H9 (cell line): ENCODE data around the gene ANO6. TPM values are rescaled to one million over a fixed set of nuclear protein-coding genes. Genes with fewer than 3 reads are reported as not detected.

Source experiments
- DNase-seq: peaks from one replicate; pipeline ENCODE4 v3.0.0-alpha.2; 2017
- H2AFZ ChIP-seq: one replicate; pipeline ENCODE4 v1.6.1; 2013; ENCODE audit warnings: mild to moderate bottlenecking, low read length, control low read depth, moderate library complexity
- H2AK5ac ChIP-seq: 2 replicates; pipeline ENCODE4 v1.6.1; 2013; ENCODE audit warnings: low read length, control low read depth, mixed read lengths; ENCODE audit not compliant: insufficient read length
- H2BK120ac ChIP-seq: one replicate; pipeline ENCODE4 v1.6.1; 2013; ENCODE audit warnings: low read depth, mild to moderate bottlenecking, low read length, control low read depth, inconsistent platforms; ENCODE audit not compliant: poor library complexity, severe bottlenecking
- H2BK12ac ChIP-seq: 2 replicates; pipeline ENCODE4 v1.6.1; 2013; ENCODE audit warnings: low read length, control low read depth, mixed read lengths, low read depth; ENCODE audit not compliant: insufficient read length
- H2BK15ac ChIP-seq: 2 replicates; pipeline ENCODE4 v1.6.1; 2013; ENCODE audit warnings: low read depth, low read length, control low read depth
- H2BK20ac ChIP-seq: one replicate; pipeline ENCODE4 v1.6.1; 2013; ENCODE audit warnings: low read depth, mild to moderate bottlenecking, low read length, control low read depth, inconsistent platforms; ENCODE audit not compliant: poor library complexity, severe bottlenecking
- H2BK5ac ChIP-seq: 2 replicates; pipeline ENCODE4 v1.6.1; 2013; ENCODE audit warnings: low read length, control low read depth, mixed read lengths; ENCODE audit not compliant: insufficient read length
- H3K14ac ChIP-seq: 2 replicates; pipeline ENCODE4 v1.6.1; 2013; ENCODE audit warnings: low read length, control low read depth; ENCODE audit not compliant: insufficient read depth
- H3K18ac ChIP-seq: 2 replicates; pipeline ENCODE4 v1.6.1; 2013; ENCODE audit warnings: low read depth, mild to moderate bottlenecking, mixed read lengths, low read length, control low read depth; ENCODE audit not compliant: insufficient read length
- H3K23ac ChIP-seq: 2 replicates; pipeline ENCODE4 v1.6.1; 2013; ENCODE audit warnings: low read length, control low read depth, mixed read lengths, low read depth; ENCODE audit not compliant: insufficient read length
- H3K23me2 ChIP-seq: 2 replicates; pipeline ENCODE4 v1.6.1; 2013; ENCODE audit warnings: low read depth, mild to moderate bottlenecking, mixed read lengths, low read length, control low read depth; ENCODE audit not compliant: insufficient read length, poor library complexity, severe bottlenecking
- H3K27ac ChIP-seq: 2 replicates; pipeline ENCODE4 v1.5.1; 2013; ENCODE audit warnings: low read length, control low read depth, mixed read lengths, low read depth; ENCODE audit not compliant: insufficient read length
- H3K27me3 ChIP-seq: 2 replicates; pipeline ENCODE4 v1.6.1; 2013; ENCODE audit warnings: low read length, control low read depth, inconsistent platforms; ENCODE audit not compliant: insufficient read depth
- H3K4ac ChIP-seq: 2 replicates; pipeline ENCODE4 v1.6.1; 2013; ENCODE audit warnings: low read depth, mild to moderate bottlenecking, control low read depth, inconsistent platforms, low read length, moderate library complexity
- H3K4me1 ChIP-seq: 2 replicates; pipeline ENCODE4 v1.6.1; 2013; ENCODE audit warnings: low read length, control low read depth, inconsistent platforms; ENCODE audit not compliant: insufficient read depth
- H3K4me2 ChIP-seq: 2 replicates; pipeline ENCODE4 v1.6.1; 2013; ENCODE audit warnings: low read length, control low read depth, mixed read lengths; ENCODE audit not compliant: insufficient read length, insufficient read depth
- H3K56ac ChIP-seq: 2 replicates; pipeline ENCODE4 v1.6.1; 2013; ENCODE audit warnings: low read depth, mild to moderate bottlenecking, mixed read lengths, low read length, control low read depth; ENCODE audit not compliant: insufficient read length
- H3K79me1 ChIP-seq: 2 replicates; pipeline ENCODE4 v1.6.1; 2013; ENCODE audit warnings: low read depth, mild to moderate bottlenecking, moderate library complexity, low read length, control low read depth, inconsistent platforms; ENCODE audit not compliant: insufficient read depth, poor library complexity, severe bottlenecking
- H3K79me2 ChIP-seq: 2 replicates; pipeline ENCODE4 v1.6.1; 2013; ENCODE audit warnings: low read length, control low read depth, inconsistent platforms; ENCODE audit not compliant: insufficient read depth
- H3K9ac ChIP-seq: 2 replicates; pipeline ENCODE4 v1.6.1; 2013; ENCODE audit warnings: low read length, control low read depth, mixed read lengths; ENCODE audit not compliant: insufficient read length; ENCODE audit errors: extremely low read depth
- H3K9me3 ChIP-seq: one replicate; pipeline ENCODE4 v1.6.1; 2013; ENCODE audit warnings: low read depth, low read length, inconsistent platforms; ENCODE audit not compliant: control insufficient read depth
- H3T11ph ChIP-seq: one replicate; pipeline ENCODE4 v1.6.1; 2013; ENCODE audit warnings: mild to moderate bottlenecking, low read length, control low read depth, inconsistent platforms
- H4K20me1 ChIP-seq: one replicate; pipeline ENCODE4 v1.6.1; 2013; ENCODE audit not compliant: control insufficient read depth, insufficient read length, insufficient read depth
- H4K5ac ChIP-seq: 2 replicates; pipeline ENCODE4 v1.6.1; 2013; ENCODE audit warnings: low read depth, mild to moderate bottlenecking, mixed read lengths, low read length, control low read depth; ENCODE audit not compliant: insufficient read length
- H4K8ac ChIP-seq: replicated peaks from 2 replicates; pipeline ENCODE4 v1.6.1; 2013; ENCODE audit warnings: low read length, control low read depth, mixed read lengths, low read depth; ENCODE audit not compliant: insufficient read length
- H4K91ac ChIP-seq: 2 replicates; pipeline ENCODE4 v1.6.1; 2013; ENCODE audit warnings: low read depth, mild to moderate bottlenecking, moderate library complexity, mixed read lengths, low read length, control low read depth; ENCODE audit not compliant: insufficient read length
- H3K27ac Mint-ChIP-seq, 3 experiments: 2 replicates in 2 of 3; 3 replicates in 1 of 3; pipeline ENCODE4 v1.8.0; 2020 to 2021; ENCODE audit warnings: mixed read lengths in 3 of 3, mild to moderate bottlenecking in 1 of 3, moderate library complexity in 1 of 3
- H3K27me3 Mint-ChIP-seq: 2 replicates; pipeline ENCODE4 v1.8.0; 2021; ENCODE audit warnings: low read depth, mild to moderate bottlenecking, moderate library complexity, mixed read lengths
- H3K36me3 Mint-ChIP-seq, 3 experiments: 2 replicates in 2 of 3; 3 replicates in 1 of 3; pipeline ENCODE4 v1.8.0; 2020 to 2021; ENCODE audit warnings: low read depth in 3 of 3, mixed read lengths in 3 of 3; ENCODE audit not compliant: insufficient read depth in 1 of 3
- H3K4me1 Mint-ChIP-seq, 2 experiments: 2 replicates each; pipeline ENCODE4 v1.8.0; 2020; ENCODE audit warnings: mixed read lengths in 2 of 2
- H3K4me3 Mint-ChIP-seq, 2 experiments: 2 replicates in 1 of 2; 3 replicates in 1 of 2; pipeline ENCODE4 v1.8.0; 2020 to 2021; ENCODE audit warnings: mild to moderate bottlenecking in 2 of 2, mixed read lengths in 2 of 2, moderate library complexity in 1 of 2
- H3K9me3 Mint-ChIP-seq, 2 experiments: 2 replicates in 1 of 2; 3 replicates in 1 of 2; pipeline ENCODE4 v1.8.0; 2020; ENCODE audit warnings: mild to moderate bottlenecking in 2 of 2, mixed read lengths in 2 of 2, moderate library complexity in 1 of 2
- WGBS: extraction: QIAGEN DNeasy Blood & Tissue Kit; methylation state at CpG from one replicate; pipeline ENCODE4 v1.1.7; 2013; ENCODE audit warnings: missing lambda C conversion rate, low lambda C conversion rate, mixed read lengths; ENCODE audit not compliant: insufficient read length; ENCODE audit errors: extremely low coverage; 5-methylcytosine and 5-hydroxymethylcytosine counted together
- total RNA-seq: library from RNA; stranded (reverse); gene quantifications from 2 replicates; pipeline ENCODE4 v1.2.1, GENCODE V29; 2021
- TF ChIP-seq, protein P1 (sequence below): fragments of 200-600 bp; sonication (generic); conservative IDR thresholded peaks from 3 replicates; pipeline ENCODE4 v1.8.0; 2021; ENCODE audit warnings: antibody characterized with exemption, mild to moderate bottlenecking

ANO6 gene
- total RNA-seq, 1 experiment from 2014 or later, result 24.3 TPM

DNA sequence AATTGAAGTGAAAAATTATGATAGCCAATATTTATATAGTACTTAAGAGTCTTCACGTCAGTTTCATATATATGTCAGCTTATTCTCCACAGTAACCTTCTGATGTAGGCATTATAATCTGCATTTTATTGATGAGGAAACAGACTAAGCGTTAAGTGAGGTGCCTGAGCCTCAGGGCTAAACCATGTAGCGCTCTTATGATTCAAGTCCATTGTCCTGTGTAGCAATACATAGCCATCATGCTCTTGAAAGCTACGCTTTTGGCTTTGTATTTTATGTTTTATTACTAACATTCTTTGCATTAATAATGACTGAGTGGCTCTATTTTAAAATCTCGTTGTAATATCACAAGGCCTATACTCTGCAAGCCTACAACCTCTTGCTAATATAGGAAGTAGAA lies 79.0 kb downstream of the ANO6 start:
- no peak overlapping the region for H4K91ac ChIP-seq
- H3K9ac ChIP-seq, result no peak overlapping the region
- Mint-ChIP-seq H3K4me1 (peaks cover 0 to 2% of the 10 kb centered on the region in 2 experiments; a peak in 1 of 4 replicates), H3K27ac (no peak overlapping the region; a peak in 1 of 7 replicates), H3K4me3 (no peak overlapping the region), H3K36me3 (0 out of 7 replicates have a peak, but pooled peaks cover 0 to 2% (median 0%) of the 10 kb centered on the region in 3 experiments), H3K9me3 (no peaks in the 10 kb centered on the region), H3K27me3 (no peaks in the 10 kb centered on the region)
- H2AFZ ChIP-seq, result no peak overlapping the region
- no peak overlapping the region for H3K4ac ChIP-seq
- H2BK20ac ChIP-seq, result no peak overlapping the region
- no peak overlapping the region for H3K18ac ChIP-seq
- H3K14ac ChIP-seq, result no peak overlapping the region
- no peak overlapping the region for H3K23ac ChIP-seq
- TF ChIP-seq, protein P1, sequence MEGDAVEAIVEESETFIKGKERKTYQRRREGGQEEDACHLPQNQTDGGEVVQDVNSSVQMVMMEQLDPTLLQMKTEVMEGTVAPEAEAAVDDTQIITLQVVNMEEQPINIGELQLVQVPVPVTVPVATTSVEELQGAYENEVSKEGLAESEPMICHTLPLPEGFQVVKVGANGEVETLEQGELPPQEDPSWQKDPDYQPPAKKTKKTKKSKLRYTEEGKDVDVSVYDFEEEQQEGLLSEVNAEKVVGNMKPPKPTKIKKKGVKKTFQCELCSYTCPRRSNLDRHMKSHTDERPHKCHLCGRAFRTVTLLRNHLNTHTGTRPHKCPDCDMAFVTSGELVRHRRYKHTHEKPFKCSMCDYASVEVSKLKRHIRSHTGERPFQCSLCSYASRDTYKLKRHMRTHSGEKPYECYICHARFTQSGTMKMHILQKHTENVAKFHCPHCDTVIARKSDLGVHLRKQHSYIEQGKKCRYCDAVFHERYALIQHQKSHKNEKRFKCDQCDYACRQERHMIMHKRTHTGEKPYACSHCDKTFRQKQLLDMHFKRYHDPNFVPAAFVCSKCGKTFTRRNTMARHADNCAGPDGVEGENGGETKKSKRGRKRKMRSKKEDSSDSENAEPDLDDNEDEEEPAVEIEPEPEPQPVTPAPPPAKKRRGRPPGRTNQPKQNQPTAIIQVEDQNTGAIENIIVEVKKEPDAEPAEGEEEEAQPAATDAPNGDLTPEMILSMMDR, result no peak
- H3K4me2 ChIP-seq, result no peak overlapping the region
- no peak overlapping the region for H2BK12ac ChIP-seq
- no peaks in the 10 kb centered on the region for H3K27me3 ChIP-seq
- H3K79me2 ChIP-seq, result no peaks in the 10 kb centered on the region
- no peak overlapping the region for H4K5ac ChIP-seq
- no peak overlapping the region for H3K27ac ChIP-seq
- no CpG with 5 or more reads among the region's 5 CpGs for WGBS
- H2BK15ac ChIP-seq, result no peak overlapping the region
- no peaks in the 10 kb centered on the region; the same call in 1 of the 2 replicates for H3K4me1 ChIP-seq
- H3T11ph ChIP-seq, result no peak overlapping the region
- no peaks in the 10 kb centered on the region for H3K23me2 ChIP-seq
- H3K9me3 ChIP-seq, result no peaks in the 10 kb centered on the region
- H3K56ac ChIP-seq, result no peak overlapping the region
- H3K79me1 ChIP-seq, result no peaks in the 10 kb centered on the region
- H2AK5ac ChIP-seq, result no peak overlapping the region
- no peaks in the 10 kb centered on the region for H4K20me1 ChIP-seq
- no peak overlapping the region for H2BK5ac ChIP-seq
- H4K8ac ChIP-seq, result no peak overlapping the region
- no peak for DNase-seq
- no peak overlapping the region for H2BK120ac ChIP-seq
